IgD-negative memory B cell (primary cell): ENCODE data around the gene RASGRF2. TPM values are rescaled to one million over a fixed set of nuclear protein-coding genes. Genes with fewer than 3 reads are reported as not detected.
"Not testable (repeated sequence)": the region's sequence is repeated elsewhere in the genome, so short reads cannot be mapped to it uniquely, and the experiment has no call there.

Experiments used
- H3K27ac Mint-ChIP-seq, 3 donors: one replicate each; pipeline ENCODE4 v1.8.0; 2020 to 2022; ENCODE audit warnings: mild to moderate bottlenecking in 3 of 3, mixed read lengths in 3 of 3, moderate library complexity in 1 of 3
- H3K27me3 Mint-ChIP-seq: one replicate; pipeline ENCODE4 v1.8.0; 2021; ENCODE audit warnings: mixed read lengths
- H3K36me3 Mint-ChIP-seq: one replicate; pipeline ENCODE4 v1.8.0; 2020; ENCODE audit warnings: mild to moderate bottlenecking, mixed read lengths
- H3K4me1 Mint-ChIP-seq, 3 donors: one replicate each; pipeline ENCODE4 v1.8.0; 2020 to 2022; ENCODE audit warnings: mixed read lengths in 3 of 3, mild to moderate bottlenecking in 1 of 3
- H3K4me3 Mint-ChIP-seq, 4 donors: one replicate each; pipeline ENCODE4 v1.8.0; 2020 to 2022; ENCODE audit warnings: mild to moderate bottlenecking in 4 of 4, mixed read lengths in 4 of 4, moderate library complexity in 3 of 4
- H3K9me3 Mint-ChIP-seq, 3 donors: one replicate each; pipeline ENCODE4 v1.8.0; 2020 to 2021; ENCODE audit warnings: mixed read lengths in 3 of 3, mild to moderate bottlenecking in 1 of 3
- polyA plus RNA-seq: library from polyadenylated mRNA; unstranded; fragments of 300-500 nt; fragmentation: Illumina TruSeq; gene quantifications from one replicate; pipeline ENCODE4 v1.2.3, GENCODE V29; 2021

Gene RASGRF2
- polyA plus RNA-seq, 1 donor from 2014 or later: 0.46 TPM

- peaks cover 2 to 3% (median 2%) of the 10 kb centered on the region in 3 donors for H3K9me3 Mint-ChIP-seq
- H3K4me3 Mint-ChIP-seq: no peak overlapping the region
- no peak overlapping the region for H3K27ac Mint-ChIP-seq
- H3K4me1 Mint-ChIP-seq: no peaks in the 10 kb centered on the region
- peaks cover 7% of the 10 kb centered on the region for H3K27me3 Mint-ChIP-seq
- H3K36me3 Mint-ChIP-seq: no peaks in the 10 kb centered on the region
These were observed 54.2 kb downstream of the RASGRF2 start for GRCh38 chr5:81014348-81014747.

GRCh38 chr5:81016116-81016515 lies 56.0 kb downstream of the RASGRF2 start:
- no peaks in the 10 kb centered on the region for H3K36me3 Mint-ChIP-seq
- peaks cover 5% of the 10 kb centered on the region for H3K27me3 Mint-ChIP-seq
- H3K4me3 Mint-ChIP-seq: no peak overlapping the region
- no peak overlapping the region for H3K27ac Mint-ChIP-seq
- peaks cover 2 to 3% (median 2%) of the 10 kb centered on the region in 3 donors for H3K9me3 Mint-ChIP-seq
- H3K4me1 Mint-ChIP-seq: no peaks in the 10 kb centered on the region

- Mint-ChIP-seq H3K27me3 (peaks cover 5% of the 10 kb centered on the region), H3K4me3 (no peak overlapping the region), H3K9me3 (peaks cover 2 to 3% (median 2%) of the 10 kb centered on the region in 3 donors), H3K27ac (no peak overlapping the region), H3K4me1 (no peaks in the 10 kb centered on the region), H3K36me3 (no peaks in the 10 kb centered on the region)
These were observed 57.2 kb downstream of the RASGRF2 start for GRCh38 chr5:81017320-81017719.

- H3K36me3 Mint-ChIP-seq, H3K9me3 Mint-ChIP-seq, H3K27me3 Mint-ChIP-seq, H3K4me3 Mint-ChIP-seq, H3K4me1 Mint-ChIP-seq: not testable (repeated sequence)
- peak overlapping the region in 1 of 3 donors; percentile 31 for H3K27ac Mint-ChIP-seq
These were observed 58.4 kb downstream of the RASGRF2 start for GRCh38 chr5:81018608-81019007.

- Mint-ChIP-seq H3K36me3 (no peaks in the 10 kb centered on the region), H3K4me3 (no peak overlapping the region), H3K27ac (no peak overlapping the region), H3K27me3 (peaks cover 3% of the 10 kb centered on the region), H3K4me1 (no peaks in the 10 kb centered on the region), H3K9me3 (no peaks in the 10 kb centered on the region)
These were observed 59.6 kb downstream of the RASGRF2 start for GRCh38 chr5:81019748-81020147.

- Mint-ChIP-seq H3K9me3 (no peaks in the 10 kb centered on the region), H3K27ac (no peak overlapping the region), H3K27me3 (peaks cover 7% of the 10 kb centered on the region), H3K36me3 (no peaks in the 10 kb centered on the region), H3K4me3 (peak overlapping the region in 2 of 4 donors; percentile 41 to 46), H3K4me1 (no peaks in the 10 kb centered on the region)
These were observed 60.5 kb downstream of the RASGRF2 start for GRCh38 chr5:81020478-81021167.

GRCh38 chr5:81021486-81021885 lies 61.3 kb downstream of the RASGRF2 start:
- Mint-ChIP-seq H3K27me3 (peaks cover 10% of the 10 kb centered on the region), H3K36me3 (no peaks in the 10 kb centered on the region), H3K9me3 (no peaks in the 10 kb centered on the region), H3K4me1 (no peaks in the 10 kb centered on the region), H3K27ac (no peak overlapping the region), H3K4me3 (no peak overlapping the region)

GRCh38 chr5:81021951-81022687 lies 62.0 kb downstream of the RASGRF2 start:
- Mint-ChIP-seq H3K27ac (no peak overlapping the region), H3K36me3 (no peaks in the 10 kb centered on the region), H3K9me3 (no peaks in the 10 kb centered on the region), H3K4me1 (no peaks in the 10 kb centered on the region), H3K27me3 (peaks cover 8% of the 10 kb centered on the region), H3K4me3 (no peak overlapping the region)

GRCh38 chr5:81022688-81023084 lies 62.5 kb downstream of the RASGRF2 start:
- Mint-ChIP-seq H3K27ac (no peak overlapping the region), H3K4me3 (no peak overlapping the region), H3K27me3 (peaks cover 14% of the 10 kb centered on the region), H3K9me3 (peaks cover 0 to 3% (median 0%) of the 10 kb centered on the region in 3 donors), H3K4me1 (no peaks in the 10 kb centered on the region), H3K36me3 (no peaks in the 10 kb centered on the region)

GRCh38 chr5:81023261-81023970 lies 63.3 kb downstream of the RASGRF2 start:
- H3K4me3 Mint-ChIP-seq: no peak overlapping the region
- H3K36me3 Mint-ChIP-seq: no peaks in the 10 kb centered on the region
- H3K27ac Mint-ChIP-seq: no peak overlapping the region
- peaks cover 0 to 5% (median 0%) of the 10 kb centered on the region in 3 donors for H3K9me3 Mint-ChIP-seq
- H3K27me3 Mint-ChIP-seq: peaks cover 16% of the 10 kb centered on the region
- no peaks in the 10 kb centered on the region for H3K4me1 Mint-ChIP-seq

GRCh38 chr5:81027481-81028058 lies 67.4 kb downstream of the RASGRF2 start:
- H3K4me3 Mint-ChIP-seq: no peak overlapping the region
- H3K9me3 Mint-ChIP-seq: peaks cover 0 to 11% (median 5%) of the 10 kb centered on the region in 3 donors
- peaks cover 22% of the 10 kb centered on the region for H3K27me3 Mint-ChIP-seq
- H3K27ac Mint-ChIP-seq: no peak overlapping the region
- no peaks in the 10 kb centered on the region for H3K4me1 Mint-ChIP-seq
- H3K36me3 Mint-ChIP-seq: no peaks in the 10 kb centered on the region

GRCh38 chr5:81028888-81029287 lies 68.7 kb downstream of the RASGRF2 start:
- not testable (repeated sequence) for H3K4me3 Mint-ChIP-seq, H3K4me1 Mint-ChIP-seq, H3K27ac Mint-ChIP-seq, H3K36me3 Mint-ChIP-seq
- Mint-ChIP-seq H3K9me3 (peaks cover 0 to 11% (median 5%) of the 10 kb centered on the region in 3 donors), H3K27me3 (peaks cover 22% of the 10 kb centered on the region)

- H3K4me3 Mint-ChIP-seq, H3K27ac Mint-ChIP-seq, H3K4me1 Mint-ChIP-seq, H3K36me3 Mint-ChIP-seq: not testable (repeated sequence)
- peaks cover 22% of the 10 kb centered on the region for H3K27me3 Mint-ChIP-seq
- peaks cover 0 to 11% (median 5%) of the 10 kb centered on the region in 3 donors for H3K9me3 Mint-ChIP-seq
These were observed 69.6 kb downstream of the RASGRF2 start for GRCh38 chr5:81029736-81030135.

GRCh38 chr5:81030236-81031034 lies 70.3 kb downstream of the RASGRF2 start:
- H3K27me3 Mint-ChIP-seq: peaks cover 18% of the 10 kb centered on the region
- not testable (repeated sequence) for H3K36me3 Mint-ChIP-seq, H3K4me3 Mint-ChIP-seq, H3K27ac Mint-ChIP-seq, H3K4me1 Mint-ChIP-seq
- H3K9me3 Mint-ChIP-seq: peaks cover 0 to 14% (median 5%) of the 10 kb centered on the region in 3 donors
